Measurements from ENCODE around the gene UGT1A1.

The UGT1A1 gene

DNA sequence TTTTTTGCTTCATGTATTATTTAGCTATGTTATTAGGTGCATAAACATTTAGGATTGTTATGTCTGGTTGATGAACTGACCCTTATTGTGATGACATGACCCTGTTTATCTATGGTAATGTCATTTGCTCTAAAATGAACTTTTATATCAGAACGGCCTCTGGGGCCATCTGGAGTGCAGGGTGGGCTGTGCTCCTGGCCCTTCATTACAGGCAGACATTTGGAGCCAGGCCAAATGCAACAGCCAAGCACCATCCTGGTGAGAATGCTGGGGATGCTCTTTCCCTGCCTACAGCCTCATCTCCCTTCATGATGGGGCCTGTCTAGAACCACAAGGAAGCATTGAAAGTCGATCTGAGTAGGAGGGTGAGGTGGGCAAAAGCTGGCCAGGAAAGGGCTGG, 56.3 kb downstream of the UGT1A1 start:
- peak; percentile 56 for DNase-seq (ENCODE audit: low spot score)

DNA sequence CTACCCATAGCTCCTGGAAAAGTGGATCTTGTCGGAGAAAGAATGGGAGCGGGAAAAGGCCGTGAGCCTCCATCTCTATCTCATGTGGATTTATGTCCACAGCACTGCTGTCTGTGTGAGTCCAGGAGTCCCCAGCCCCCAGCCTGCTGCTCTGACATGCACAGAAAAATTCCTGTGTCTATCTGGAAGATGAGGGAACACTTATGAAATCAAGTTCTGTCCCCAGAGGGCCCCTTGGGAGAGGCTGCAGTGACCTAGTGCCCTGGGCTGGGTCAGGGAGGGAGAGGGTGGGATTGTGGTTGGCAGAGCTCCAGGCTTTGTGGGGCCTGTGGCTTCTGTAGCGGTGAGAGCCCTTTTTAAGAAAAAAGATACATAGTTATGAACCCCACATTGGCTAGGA, 56.7 kb downstream of the UGT1A1 start:
- DNase-seq (ENCODE audit: low spot score): peak; percentile 35

DNA sequence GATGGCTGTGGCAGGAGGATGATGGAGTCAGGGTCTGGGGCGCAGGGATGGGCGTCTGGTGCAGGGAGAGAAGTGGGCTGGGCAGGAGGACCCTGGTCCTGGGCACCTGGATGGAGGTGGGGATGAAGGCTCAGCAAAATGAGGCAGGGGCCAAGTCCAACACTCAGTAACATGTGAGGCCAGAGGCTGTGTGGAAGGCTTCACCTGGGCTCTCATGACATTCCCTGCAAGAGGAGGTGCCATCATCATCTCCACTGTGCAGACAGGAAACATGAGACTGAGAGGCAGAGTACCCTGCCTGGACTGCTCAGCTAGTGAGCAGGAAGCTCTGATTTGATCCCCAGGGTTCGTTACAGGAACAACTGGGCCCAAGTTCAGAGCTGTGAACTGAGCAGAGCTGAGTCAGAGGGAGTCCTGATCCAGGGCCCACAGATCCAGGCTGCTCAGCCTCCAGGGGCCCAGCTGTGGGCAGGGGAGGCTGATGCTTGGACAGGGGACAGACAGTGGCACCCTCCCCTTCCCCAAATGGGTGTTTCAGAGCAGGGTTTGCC, 57.4 kb downstream of the UGT1A1 start:
- DNase-seq (ENCODE audit: low spot score): no peak

DNA sequence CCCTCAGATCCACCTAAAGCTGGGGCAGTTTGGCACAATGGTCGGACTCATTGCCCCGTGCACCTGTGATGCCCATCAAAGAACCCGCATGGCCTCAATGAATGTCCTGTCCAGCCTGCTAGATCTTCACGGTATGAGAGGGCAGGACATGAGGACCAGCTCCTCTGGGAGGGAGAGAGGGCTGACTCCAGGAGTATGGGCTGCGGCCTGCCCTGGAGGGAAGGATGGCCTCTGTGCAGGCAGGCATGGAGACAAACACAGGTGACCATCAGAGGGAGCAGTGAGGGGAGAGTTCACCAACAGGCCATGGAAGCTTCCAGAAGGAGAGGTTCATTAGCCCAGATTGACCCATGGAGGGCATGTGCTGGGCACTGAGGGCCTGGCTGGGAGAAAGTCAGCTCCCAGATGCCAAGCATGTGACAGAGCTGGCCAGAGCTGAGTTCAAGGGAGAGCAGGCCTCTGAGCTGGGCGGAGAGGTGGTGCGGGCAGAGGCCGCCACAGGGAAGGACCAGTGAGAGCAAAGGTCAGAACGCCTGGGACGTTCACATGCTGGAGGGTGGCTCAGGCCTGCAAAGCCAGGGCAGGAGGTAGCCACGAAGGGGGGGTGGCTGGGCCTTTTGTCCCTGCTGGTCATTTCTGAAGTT, 58.0 kb downstream of the UGT1A1 start:
- DNase-seq (ENCODE audit: low spot score): no peak

DNA sequence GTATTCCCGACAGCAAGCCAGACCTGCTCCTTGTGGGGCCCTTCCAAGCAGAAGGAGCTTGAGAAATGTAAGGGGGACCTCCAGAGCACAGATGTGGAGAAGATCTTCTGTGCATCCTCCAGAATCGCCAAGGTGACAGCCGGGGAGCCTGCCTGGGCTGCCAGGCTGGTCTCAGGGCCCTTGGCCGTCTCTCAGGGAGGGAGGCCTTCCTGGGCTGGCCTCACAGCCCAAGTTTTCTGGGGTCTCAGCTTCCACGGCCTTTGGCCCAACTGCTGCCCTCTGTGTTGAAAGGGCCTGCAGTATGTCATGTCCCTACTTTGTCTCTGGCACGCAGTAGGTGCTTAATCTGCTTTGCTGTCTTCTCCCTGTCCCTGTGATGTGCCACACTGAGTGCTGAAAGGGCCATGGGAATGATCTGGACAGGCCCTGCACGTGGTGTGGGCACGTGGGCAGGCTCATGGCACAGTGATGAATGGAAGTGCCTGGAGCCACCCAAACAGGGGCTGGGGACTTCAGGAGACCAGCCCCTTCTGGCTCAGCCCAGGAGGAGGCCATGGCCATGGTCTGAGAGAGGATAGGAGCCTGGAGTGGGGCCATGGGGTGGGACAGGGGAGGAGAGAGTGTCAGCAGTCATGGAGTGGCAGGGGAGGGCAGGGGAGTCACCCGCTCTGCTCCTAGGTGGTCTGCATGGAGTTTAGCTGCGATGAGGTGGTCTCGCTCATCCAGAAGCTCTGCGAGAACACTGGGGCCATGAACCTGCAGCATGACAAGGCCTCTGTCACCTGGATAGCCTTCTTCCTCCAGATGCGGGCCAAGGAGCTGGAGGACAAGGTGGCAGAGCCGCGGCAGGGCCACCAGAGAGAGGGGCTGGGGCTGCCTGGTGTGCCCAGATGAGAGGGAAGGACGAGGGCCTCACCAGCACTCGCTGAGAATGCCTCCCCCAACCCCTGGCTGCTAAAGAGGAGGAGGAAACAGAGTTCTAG, 58.9 kb downstream of the UGT1A1 start:
- no peak for DNase-seq (ENCODE audit: low spot score)

DNA sequence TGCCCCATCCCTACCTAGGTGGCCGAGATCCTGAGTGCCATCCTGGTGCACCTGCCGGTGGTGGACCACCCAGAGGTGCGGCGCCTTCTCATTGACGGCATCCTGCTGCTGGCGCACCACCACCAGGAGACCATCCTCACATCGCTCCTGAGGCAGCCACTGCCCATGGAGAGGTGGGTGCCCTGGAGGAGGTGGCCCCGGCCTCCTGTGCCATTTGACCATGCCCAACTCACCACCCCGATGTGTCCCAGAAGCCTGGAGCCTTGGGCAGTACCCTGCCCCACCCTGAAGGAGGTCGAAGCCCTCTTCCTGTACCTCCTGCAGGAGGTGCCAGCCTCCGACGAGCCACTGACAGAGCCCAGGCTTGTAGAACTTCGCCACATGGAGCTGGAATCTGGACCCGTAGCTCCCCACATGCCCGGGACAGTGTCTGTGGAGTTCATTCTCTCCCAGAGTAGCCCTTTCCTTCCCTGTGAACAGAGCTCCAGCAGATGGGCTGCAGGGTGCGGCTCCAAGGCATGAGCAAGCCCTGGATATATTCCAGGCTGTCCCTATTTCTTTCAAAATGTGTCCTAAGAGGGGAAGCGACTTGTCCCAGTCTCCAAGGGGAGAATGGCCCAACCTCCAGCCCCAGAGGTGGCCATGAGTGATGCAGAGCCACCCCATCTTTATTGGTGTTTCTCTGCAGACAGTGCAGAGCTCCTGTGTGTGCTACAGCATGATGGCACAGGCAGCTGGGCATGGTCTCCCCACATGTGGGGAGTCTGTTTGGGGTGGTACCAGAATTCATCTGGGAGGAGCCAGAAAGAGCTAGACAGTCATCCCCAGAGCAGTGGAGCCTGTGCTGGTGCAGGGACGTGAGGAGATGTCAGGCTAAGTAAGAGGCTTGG, 60.1 kb downstream of the UGT1A1 start:
- DNase-seq (ENCODE audit: low spot score): no peak

DNA sequence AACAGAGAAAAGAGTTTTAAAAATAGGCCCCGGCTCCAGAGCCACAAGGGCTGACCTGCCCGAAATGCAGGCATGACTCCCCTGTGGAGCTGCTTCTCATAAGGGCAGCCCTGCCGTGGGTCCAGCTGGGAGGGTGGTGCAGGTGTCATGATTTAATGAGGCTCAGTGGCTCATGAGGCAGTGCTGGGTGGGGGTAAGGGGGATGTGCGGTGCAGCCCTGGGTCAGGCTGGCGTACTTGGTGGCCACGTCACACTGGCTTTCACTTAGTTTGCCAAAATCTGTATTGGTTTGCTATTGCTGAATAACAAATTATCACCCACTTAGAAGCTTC, 60.7 kb downstream of the UGT1A1 start:
- no peak for DNase-seq (ENCODE audit: low spot score)

DNA sequence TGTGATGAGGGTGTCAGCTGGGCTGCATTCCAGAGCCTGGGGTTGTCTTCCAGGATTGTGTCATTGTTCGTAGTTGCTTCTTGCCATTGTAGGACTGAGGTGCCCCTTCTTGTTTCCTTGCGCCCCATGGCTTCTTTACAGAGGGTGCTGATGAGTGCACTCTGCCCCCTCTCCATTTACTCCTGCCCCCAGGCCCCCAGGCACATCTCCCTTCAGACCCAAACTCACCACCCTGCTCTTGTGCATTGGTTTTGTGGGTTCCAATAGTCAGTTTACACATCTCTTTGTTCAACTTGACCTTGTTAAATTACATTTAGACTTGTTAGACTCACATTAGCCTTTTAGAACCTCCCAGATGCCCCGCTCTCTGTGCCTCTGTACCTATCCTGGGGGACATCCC, 61.1 kb downstream of the UGT1A1 start:
- no peak for DNase-seq (ENCODE audit: low spot score)

DNA sequence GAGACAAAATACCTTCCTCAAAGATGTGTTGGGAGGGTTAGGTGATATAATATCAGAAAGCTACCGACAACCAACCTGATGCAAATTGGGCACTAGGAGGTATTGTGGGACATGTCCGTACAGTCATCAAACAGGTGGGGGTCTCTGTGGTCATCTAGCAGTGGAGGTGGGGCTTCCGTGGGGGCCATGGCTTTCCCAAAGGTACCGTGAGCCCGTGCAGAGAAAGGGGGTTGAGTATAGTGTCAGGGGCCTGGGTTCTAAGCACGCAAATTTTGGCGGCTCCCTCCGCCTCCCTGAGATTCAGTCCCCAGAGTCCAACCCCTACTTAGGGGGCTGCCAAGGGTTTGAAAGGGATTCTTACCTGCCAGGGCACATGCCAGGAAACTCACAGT, 61.6 kb downstream of the UGT1A1 start:
- no peak for DNase-seq (ENCODE audit: low spot score)

DNA sequence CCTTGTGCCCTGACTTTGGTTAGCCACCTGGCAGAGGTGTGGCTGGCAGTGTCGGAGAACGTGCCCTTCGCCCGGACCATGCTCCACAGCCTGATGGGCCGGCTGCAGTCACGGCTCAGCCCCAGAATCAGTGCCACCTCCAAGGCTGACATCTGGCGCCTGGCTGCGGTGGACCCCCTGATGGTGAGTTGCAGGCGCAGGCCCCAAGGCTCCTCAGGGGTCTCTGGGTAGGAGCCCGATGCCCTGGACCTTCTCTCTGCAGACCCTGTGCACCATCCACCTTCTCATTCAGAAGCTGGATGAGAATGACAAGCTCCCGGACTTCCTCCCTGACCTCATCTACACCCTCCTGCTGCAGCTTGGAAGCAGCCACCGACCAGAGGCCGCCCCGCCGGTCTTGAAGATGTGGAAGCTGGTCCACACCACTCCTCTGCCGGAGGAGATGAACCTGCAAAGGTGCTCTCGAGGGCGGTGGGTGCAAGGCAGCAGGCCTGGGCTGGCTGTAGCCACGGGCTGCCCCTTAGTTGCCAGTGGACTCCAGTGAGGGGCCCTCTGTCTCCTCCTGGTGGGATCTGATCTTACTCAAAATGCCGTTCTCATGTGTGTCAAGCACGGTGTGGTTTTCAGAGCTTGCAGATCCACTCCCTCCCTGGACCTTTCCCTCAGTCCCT, 62.2 kb downstream of the UGT1A1 start:
- no peak for DNase-seq (ENCODE audit: low spot score)
